ENCODE results near the gene XAGE3. TPM values are rescaled to one million over a fixed set of nuclear protein-coding genes. Genes with fewer than 3 reads are reported as not detected.

The XAGE3 gene
- total RNA-seq, 2 experiments from 2014 or later: not detected

Other genes with a start within 250 kb of the XAGE3 start
- not detected for gene SSX7, start 213.2 kb downstream of the XAGE3 start, total RNA-seq
- gene SSX2, start 160.9 kb downstream of the XAGE3 start, total RNA-seq: not detected
- not detected for gene SSX2B, start 116.8 kb downstream of the XAGE3 start, total RNA-seq
- gene SPANXN5, start 70.7 kb downstream of the XAGE3 start, total RNA-seq: not detected
- not detected for gene XAGE5, start 56.8 kb downstream of the XAGE3 start, total RNA-seq
- gene FAM156B, start 29.2 kb upstream of the XAGE3 start, total RNA-seq: 10 to 100 TPM; 10.3 to 12.2 TPM
- 10 to 100 TPM; 18.5 to 21.0 TPM for gene FAM156A, start 90.4 kb upstream of the XAGE3 start, total RNA-seq
- gene GPR173, start 180.7 kb upstream of the XAGE3 start, total RNA-seq: not detected
- gene TSPYL2, start 214.3 kb upstream of the XAGE3 start, total RNA-seq: 10 to 100 TPM; 30.2 to 31.1 TPM
- 1 to 10 TPM; 7.5 to 7.7 TPM for gene KANTR, start 226.1 kb upstream of the XAGE3 start, total RNA-seq

All from activated CD4-positive, alpha-beta memory T cell treated with anti-CD3 and anti-CD28 coated beads, Interleukin-2, amount 10 ng/mL, durations not matched to agents 7 days and 5 days (primary cell).